GM18858 (cell line): ENCODE data around the gene TMED5.

ENCODE experiments used
- ATAC-seq: cut with Tn5 transposase; IDR thresholded peaks from one replicate; pipeline ENCODE4 v1.9.1; 2021; ENCODE audit not compliant: unreplicated experiment

The TMED5 gene

DNA sequence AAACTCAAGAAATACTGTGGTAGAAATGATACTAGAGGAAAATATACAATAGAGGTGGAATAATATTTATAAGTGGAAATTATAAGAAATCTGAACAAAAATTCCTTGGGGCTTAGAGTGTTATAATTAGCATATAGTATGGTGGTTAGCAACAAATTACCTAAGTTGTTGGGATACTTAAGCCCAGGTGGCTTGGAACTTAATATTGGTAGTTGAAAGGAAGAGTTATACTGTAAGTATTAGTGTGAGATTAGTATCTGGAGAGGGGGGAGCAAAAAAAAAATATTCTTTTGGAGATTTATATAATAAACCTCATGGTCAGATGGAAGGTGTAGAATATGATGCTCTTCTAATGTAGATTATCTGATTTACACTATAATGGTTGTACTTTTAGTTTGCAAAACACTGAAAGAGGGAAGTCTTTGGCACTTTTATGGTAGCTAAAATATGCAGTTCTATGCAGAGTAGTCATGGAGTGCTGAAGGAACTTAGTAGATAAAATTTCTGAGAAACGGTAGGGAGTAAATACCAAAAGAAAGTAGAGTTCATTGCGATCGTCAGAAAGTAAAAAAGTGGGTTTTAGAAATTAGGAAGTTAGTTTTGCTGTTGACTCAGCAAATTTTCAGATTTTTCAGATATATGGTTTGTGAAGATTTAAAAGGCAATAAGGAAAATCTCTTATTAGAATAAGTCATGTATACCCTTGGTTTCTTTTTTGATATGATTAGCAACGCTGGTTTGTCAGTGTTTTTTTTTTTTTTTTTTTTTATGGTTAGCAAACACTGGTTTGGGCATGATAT is 55.5 kb downstream of the TMED5 start:
- no peak for ATAC-seq

DNA sequence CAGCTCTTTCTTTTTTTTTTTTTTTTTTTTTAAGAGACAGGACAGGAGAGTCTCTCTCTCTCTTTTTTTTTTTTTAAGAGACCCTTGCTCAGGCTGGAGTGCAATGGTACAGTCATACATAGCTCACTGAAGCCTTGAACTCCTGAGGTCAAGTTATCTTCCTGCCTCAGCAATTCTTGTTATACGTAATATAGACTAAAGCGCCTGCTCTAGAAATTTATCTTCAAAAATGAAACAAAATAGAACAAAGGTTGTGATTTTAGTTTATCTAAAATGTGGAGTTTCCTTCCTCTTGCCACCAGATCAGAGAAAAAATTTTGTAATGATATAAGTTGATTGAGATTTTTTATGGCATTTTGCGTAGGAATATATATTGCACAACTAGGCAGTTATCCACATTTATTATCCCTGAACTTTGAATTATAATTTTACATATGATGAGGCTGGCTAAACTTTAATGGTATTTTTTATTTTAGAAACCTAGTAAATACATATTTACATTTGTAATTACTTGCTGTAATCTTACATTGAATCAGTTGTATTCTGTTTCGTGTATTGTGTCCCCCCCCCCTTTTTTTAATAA is 56.9 kb downstream of the TMED5 start:
- ATAC-seq, result no peak

DNA sequence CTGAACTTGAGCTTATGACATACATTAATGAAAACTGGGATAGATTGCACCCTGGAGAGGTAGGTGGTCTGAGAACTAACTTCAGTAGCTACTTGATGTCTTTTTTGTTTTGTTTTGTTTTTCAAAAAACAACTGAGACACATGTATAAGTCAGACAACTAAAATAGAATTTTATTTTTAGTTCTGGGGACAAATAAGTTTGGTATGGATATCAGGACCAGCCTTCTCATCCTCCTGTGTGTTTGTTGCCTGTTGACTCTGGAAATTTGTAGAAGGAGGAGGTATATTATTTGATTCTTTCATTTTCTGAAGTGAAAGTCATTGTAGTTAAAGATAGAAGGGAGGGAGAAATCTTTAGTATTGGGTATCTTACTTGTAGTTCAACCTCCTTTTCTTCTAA is 59.6 kb downstream of the TMED5 start:
- no peak for ATAC-seq

DNA sequence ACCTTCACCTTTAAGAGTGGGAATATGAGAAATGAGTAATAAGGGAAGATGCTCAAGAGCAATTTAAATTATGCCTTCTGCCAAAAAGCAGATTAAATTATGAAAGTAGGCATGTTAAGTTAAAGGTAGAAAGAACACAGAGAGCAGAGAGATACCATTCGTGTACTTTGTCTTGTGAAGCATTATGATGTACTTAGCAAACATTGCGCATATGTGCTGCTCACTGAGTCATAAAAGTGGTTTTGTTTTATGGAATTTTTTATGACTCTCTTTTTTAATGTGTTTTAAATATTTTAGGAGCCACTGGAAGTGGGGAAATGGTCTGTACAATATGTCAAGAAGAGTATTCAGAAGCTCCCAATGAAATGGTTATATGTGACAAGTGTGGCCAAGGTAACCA is 65.8 kb downstream of the TMED5 start:
- no peak for ATAC-seq

DNA sequence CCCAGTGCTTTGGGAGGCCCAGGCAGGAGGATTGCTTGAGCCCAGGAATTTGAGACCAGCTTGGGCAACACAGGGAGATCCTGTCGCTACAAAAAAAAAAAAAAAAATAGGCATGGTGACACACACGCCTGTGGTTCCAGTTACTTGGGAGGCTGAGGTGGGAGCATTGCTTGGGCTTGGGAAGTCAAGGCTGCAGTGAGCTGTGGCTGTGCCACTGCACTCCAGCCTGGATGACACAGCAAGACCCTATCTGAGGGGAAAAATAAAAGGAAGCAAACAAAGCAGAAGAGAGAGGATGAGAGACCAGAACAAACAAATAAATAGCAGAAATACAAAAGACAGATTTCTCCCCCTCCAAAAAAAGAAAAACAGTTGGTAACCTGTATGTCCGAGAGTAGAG is 67.1 kb downstream of the TMED5 start:
- ATAC-seq, result no peak

DNA sequence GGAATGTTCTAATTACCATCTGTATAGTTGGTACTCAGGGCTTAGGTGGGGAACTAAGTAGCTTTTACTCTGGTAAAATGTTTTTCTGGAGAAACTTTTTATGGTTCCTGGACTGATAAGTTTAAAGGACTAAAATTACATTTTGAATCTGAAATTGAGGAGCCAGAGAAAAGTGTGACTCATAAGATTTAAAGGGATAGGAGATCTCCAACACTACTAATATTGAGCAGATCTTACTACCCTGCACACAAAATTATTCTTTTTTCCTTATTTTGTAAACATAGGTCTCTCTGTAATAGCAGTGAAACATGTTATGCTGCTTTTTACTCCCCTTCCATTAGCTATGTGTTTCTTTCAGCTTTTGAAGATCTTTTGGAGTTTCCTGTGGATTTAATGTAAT is 68.7 kb downstream of the TMED5 start:
- no peak for ATAC-seq

DNA sequence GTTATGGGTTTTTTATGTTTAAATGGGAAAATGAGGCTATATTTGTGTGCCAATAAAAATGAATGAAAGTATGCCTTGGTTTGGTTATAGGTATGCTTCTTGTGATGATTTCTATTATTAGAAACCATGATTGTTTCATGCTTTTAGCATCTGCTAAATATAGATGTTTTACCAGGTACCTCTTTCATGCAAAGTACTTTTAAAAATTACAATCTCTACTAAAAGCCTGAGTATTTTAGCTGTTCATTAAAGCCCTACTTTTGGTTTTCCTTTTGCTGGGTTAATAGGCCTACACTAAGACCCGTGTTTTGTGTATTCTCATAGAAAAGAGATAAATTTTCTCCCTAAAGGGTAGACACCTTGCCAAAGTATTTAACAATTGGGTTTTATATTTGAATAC is 69.1 kb downstream of the TMED5 start:
- ATAC-seq, result no peak

DNA sequence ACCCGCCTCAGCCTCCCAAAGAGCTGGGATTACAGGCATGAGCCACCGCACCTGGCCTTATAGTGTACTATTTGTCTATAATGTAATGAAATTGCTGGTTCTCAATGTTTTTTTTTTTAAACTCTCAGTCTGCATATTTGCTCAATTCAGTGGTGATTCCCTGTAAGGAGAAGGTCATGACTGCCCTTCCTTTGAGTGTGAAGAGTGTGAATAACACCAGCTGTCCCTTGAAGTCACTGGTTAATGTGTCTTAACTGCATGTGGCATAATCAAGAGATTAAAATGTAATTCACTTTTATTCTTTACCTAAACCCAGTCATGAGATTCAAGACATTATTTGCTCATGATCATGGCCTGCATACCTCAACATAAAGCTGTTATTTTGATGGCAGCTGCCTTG is 70.6 kb downstream of the TMED5 start:
- ATAC-seq, result no peak

DNA sequence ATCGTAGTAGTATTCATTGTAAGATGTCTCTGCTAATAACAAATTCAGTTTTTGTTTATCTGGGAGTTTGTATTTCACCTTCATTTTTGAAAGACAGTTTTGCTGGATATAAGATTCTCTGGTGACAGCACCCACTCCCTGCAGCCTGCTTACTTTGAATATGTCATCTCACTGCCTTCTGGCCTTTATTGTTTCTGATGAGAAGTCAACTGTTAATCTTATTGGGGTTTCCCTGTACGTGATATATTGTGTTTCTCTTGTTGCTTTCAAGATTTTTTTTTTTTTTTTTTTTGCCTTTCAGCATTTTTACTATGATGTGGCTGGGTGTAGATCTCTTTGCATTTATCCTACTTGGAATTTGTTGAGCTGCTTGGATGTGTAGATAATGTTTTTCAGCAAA is 71.9 kb downstream of the TMED5 start:
- ATAC-seq, result no peak

DNA sequence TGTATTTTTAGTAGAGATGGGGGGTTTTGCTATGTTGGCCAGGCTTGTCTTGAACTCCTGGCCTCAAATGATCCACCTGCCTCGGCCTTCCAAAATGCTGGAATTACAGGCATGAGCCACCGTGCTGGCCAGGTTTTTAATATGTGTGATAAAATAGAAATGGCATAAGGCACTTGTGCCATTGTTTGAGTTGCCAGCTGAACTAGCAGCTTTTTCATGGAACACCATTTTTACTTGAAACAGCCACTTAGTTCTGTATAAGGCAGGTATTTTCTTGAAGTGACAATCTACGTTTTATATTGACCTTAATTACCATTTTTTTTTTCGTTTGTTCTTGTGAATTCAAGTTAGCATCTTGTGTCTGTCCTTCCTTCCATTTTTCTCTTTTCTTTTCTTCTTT is 72.8 kb downstream of the TMED5 start:
- no peak for ATAC-seq

DNA sequence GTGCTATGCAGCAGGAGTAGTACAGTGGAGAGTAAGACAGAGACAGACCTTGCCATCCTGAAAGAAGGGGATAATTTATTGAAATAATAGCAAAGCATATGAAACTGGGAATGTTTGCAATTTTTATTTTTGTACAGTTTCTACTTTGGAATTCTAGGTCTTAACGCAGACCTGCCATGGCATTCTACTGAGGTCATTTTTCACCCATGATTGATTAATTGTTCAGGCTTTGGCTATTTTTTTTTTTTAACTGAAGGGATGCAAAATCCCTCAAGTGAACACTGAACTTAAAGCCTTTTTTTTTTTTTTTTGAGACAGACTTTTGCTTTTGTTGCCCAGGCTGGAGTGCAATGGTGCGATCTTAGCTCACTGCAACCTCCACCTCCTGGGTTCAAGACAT is 74.0 kb downstream of the TMED5 start:
- no peak for ATAC-seq

DNA sequence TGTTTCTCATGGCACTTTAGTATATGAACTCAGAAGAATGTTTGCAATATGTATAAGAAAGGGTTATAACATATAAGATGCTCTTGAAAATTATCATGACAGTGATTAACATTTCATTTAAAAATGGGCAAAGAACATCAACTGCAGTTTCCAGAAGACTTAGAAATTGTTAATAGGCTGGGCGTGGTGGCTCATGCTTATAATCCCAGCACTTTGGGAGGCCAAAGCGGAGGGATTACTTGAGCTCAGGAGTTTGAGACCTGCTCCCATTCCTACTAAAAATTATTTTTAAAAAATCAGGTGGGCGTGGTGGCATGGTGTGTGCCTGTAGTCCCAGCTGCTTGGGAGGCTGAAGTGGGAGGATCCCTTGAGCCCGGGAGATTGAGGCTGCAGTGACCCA is 78.1 kb downstream of the TMED5 start:
- no peak for ATAC-seq
